ENCODE data around the gene GPATCH4.
"Not testable (repeated sequence)": the region's sequence is repeated elsewhere in the genome, so short reads cannot be mapped to it uniquely, and the experiment has no call there.

Gene GPATCH4

GRCh38 chr1:156594190-156594589, 7.1 kb downstream of the GPATCH4 start:
- no peak for DNase-seq

GRCh38 chr1:156593661-156593989, 7.7 kb downstream of the GPATCH4 start:
- no peak for DNase-seq

- DNase-seq: no peak
Observed at GRCh38 chr1:156592910-156593660, 8.2 kb downstream of the GPATCH4 start.

GRCh38 chr1:156592158-156592909, 8.9 kb downstream of the GPATCH4 start:
- peak; percentile 21 for DNase-seq

- peak; percentile 84 for DNase-seq
Observed at GRCh38 chr1:156591432-156592157, 9.7 kb downstream of the GPATCH4 start, which contains the start of gene NAXE. Gene NAXE, plus strand, starts transcription at chr1:156591776. Its CDS starts 29 bp downstream, at chr1:156591805.

GRCh38 chr1:156591181-156591431, 10.2 kb downstream of the GPATCH4 start:
- DNase-seq: no peak

GRCh38 chr1:156590326-156591180, 10.7 kb downstream of the GPATCH4 start:
- DNase-seq: peak; percentile 14

- DNase-seq: no peak
Observed at GRCh38 chr1:156589546-156589945, 11.7 kb downstream of the GPATCH4 start.

GRCh38 chr1:156587927-156588326, 13.4 kb downstream of the GPATCH4 start:
- not testable (repeated sequence) for DNase-seq

GRCh38 chr1:156586892-156587477, 14.3 kb downstream of the GPATCH4 start:
- no peak for DNase-seq

- DNase-seq: no peak
Observed at GRCh38 chr1:156586323-156586722, 15.0 kb downstream of the GPATCH4 start.

- peak; percentile 35 for DNase-seq
Observed at GRCh38 chr1:156584813-156585212, 16.5 kb downstream of the GPATCH4 start.

GRCh38 chr1:156583821-156584622, 17.3 kb downstream of the GPATCH4 start:
- peak; percentile 93 for DNase-seq

GRCh38 chr1:156582388-156583017, 18.8 kb downstream of the GPATCH4 start:
- no peak for DNase-seq

- no peak for DNase-seq
Observed at GRCh38 chr1:156581661-156582387, 19.5 kb downstream of the GPATCH4 start.

- DNase-seq: no peak
Observed at GRCh38 chr1:156579472-156579871, 21.8 kb downstream of the GPATCH4 start, which contains the start of gene TTC24. Gene TTC24, plus strand, starts transcription at chr1:156579723. Its CDS starts 1,642 bp downstream, at chr1:156581365.

- DNase-seq: no peak
Observed at GRCh38 chr1:156578055-156578454, 23.2 kb downstream of the GPATCH4 start.

GRCh38 chr1:156577550-156577949, 23.7 kb downstream of the GPATCH4 start:
- DNase-seq: no peak

GRCh38 chr1:156574039-156574633, 27.1 kb downstream of the GPATCH4 start:
- DNase-seq: no peak

- DNase-seq: no peak
Observed at GRCh38 chr1:156572663-156573018, 28.6 kb downstream of the GPATCH4 start.
